Measurements from ENCODE around the gene TYRP1. TPM values are rescaled to one million over a fixed set of nuclear protein-coding genes. Genes with fewer than 3 reads are reported as not detected.
"Not testable (repeated sequence)": the region's sequence is repeated elsewhere in the genome, so short reads cannot be mapped to it uniquely, and the experiment has no call there.

Gene TYRP1
- not detected in 2 replicates for polyA plus RNA-seq (2014; cell fraction: cytosol; rRNA removed)
- 0.17 and 0.76 TPM in 2 replicates for polyA plus RNA-seq (2014; cell fraction: nucleus; rRNA removed)

GRCh38 chr9:12693141-12693540 lies at the start of gene TYRP1:
Gene TYRP1, plus strand, starts transcription at chr9:12693385. Its CDS starts 612 bp downstream, at chr9:12693997.
- no peak for DNase-seq (ENCODE audit: low spot score)

GRCh38 chr9:12643686-12644085 lies 49.5 kb upstream of the TYRP1 start:
- no peak for DNase-seq (ENCODE audit: low spot score)

- DNase-seq (ENCODE audit: low spot score): no peak
Measured at GRCh38 chr9:12648925-12649324, 44.3 kb upstream of the TYRP1 start.

GRCh38 chr9:12651125-12651524 lies 42.1 kb upstream of the TYRP1 start:
- DNase-seq (ENCODE audit: low spot score): no peak

- no peak for DNase-seq (ENCODE audit: low spot score)
Measured at GRCh38 chr9:12652973-12653372, 40.2 kb upstream of the TYRP1 start.

- DNase-seq (ENCODE audit: low spot score): no peak
Measured at GRCh38 chr9:12656803-12657202, 36.4 kb upstream of the TYRP1 start.

GRCh38 chr9:12657233-12657632 lies 36.0 kb upstream of the TYRP1 start:
- DNase-seq (ENCODE audit: low spot score): no peak

GRCh38 chr9:12657998-12658397 lies 35.2 kb upstream of the TYRP1 start:
- DNase-seq (ENCODE audit: low spot score): no peak

GRCh38 chr9:12658531-12659209 lies 34.5 kb upstream of the TYRP1 start:
- peak; percentile 16 for DNase-seq (ENCODE audit: low spot score)

- DNase-seq (ENCODE audit: low spot score): no peak
Measured at GRCh38 chr9:12659220-12659619, 34.0 kb upstream of the TYRP1 start.

- DNase-seq (ENCODE audit: low spot score): no peak
Measured at GRCh38 chr9:12666813-12667212, 26.4 kb upstream of the TYRP1 start.

GRCh38 chr9:12667892-12668291 lies 25.3 kb upstream of the TYRP1 start:
- no peak for DNase-seq (ENCODE audit: low spot score)

GRCh38 chr9:12670006-12670405 lies 23.2 kb upstream of the TYRP1 start:
- DNase-seq (ENCODE audit: low spot score): no peak

- no peak for DNase-seq (ENCODE audit: low spot score)
Measured at GRCh38 chr9:12674961-12675360, 18.2 kb upstream of the TYRP1 start.

GRCh38 chr9:12677462-12678126 lies 15.6 kb upstream of the TYRP1 start:
- not testable (repeated sequence) for DNase-seq (ENCODE audit: low spot score)

- no peak for DNase-seq (ENCODE audit: low spot score)
Measured at GRCh38 chr9:12680341-12680740, 12.8 kb upstream of the TYRP1 start.

GRCh38 chr9:12680757-12681156 lies 12.4 kb upstream of the TYRP1 start:
- no peak for DNase-seq (ENCODE audit: low spot score)

- DNase-seq (ENCODE audit: low spot score): no peak
Measured at GRCh38 chr9:12681620-12682019, 11.6 kb upstream of the TYRP1 start.

GRCh38 chr9:12684974-12685373 lies 8.2 kb upstream of the TYRP1 start:
- DNase-seq (ENCODE audit: low spot score): no peak

- DNase-seq (ENCODE audit: low spot score): no peak
Measured at GRCh38 chr9:12689233-12689632, 4.0 kb upstream of the TYRP1 start.

GRCh38 chr9:12694013-12694412 lies 828 bp downstream of the TYRP1 start:
- DNase-seq (ENCODE audit: low spot score): no peak

GRCh38 chr9:12695474-12695873 lies 2.3 kb downstream of the TYRP1 start:
- DNase-seq (ENCODE audit: low spot score): no peak

GRCh38 chr9:12696931-12697622 lies 3.9 kb downstream of the TYRP1 start:
- no peak for DNase-seq (ENCODE audit: low spot score)
